Endometrium (tissue), 2 donors: Measurements from ENCODE around the gene PDZD2.
"Not testable (repeated sequence)": the region's sequence is repeated elsewhere in the genome, so short reads cannot be mapped to it uniquely, and the experiment has no call there.

Experiments
- FAIRE-seq: peaks from 2 replicates; lab custom pipeline; 2012; peaks lifted over from hg19 to GRCh38; lab: Jason Lieb, UNC
- donor health status: control.
- donor health status: control.

PDZD2 gene

DNA sequence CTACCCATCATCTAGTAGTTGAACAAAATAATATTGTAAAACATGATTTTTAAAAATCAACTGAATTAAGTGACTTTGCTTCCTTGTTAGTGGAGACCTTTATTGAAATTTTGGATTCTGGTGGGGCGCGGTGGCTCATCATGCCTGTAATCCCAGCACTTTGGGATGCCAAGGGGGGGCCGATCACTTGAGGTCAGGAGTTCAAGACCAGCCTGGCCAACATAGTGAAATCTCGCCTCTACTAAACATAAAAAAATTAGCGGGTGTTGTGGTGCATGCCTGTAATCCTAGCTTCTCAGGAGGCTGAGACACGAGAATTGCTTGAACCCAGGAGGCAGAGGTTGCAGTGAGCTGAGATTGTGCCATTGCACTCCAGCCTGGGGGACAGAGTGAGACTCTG is 439.9 kb downstream of the PDZD2 start:
- FAIRE-seq = not testable (repeated sequence)

DNA sequence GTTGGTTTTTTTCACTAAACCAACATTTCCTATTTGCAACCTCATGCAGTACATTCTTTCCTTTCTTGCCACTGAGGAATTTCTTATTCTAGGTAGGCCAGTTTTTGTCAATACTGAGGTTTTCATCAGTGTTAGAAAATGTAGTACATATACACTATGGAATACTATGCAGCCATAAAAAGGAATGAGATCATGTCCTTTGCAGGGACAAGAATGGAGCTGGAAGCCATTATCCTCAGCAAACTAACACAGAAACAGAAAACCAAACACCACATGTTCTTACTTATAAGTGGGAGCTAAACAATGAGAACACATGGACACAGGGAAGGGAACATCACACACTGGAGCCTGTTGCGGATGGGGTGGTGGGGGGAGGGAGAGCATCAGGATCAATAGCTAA is 441.6 kb downstream of the PDZD2 start:
- FAIRE-seq = not testable (repeated sequence)

DNA sequence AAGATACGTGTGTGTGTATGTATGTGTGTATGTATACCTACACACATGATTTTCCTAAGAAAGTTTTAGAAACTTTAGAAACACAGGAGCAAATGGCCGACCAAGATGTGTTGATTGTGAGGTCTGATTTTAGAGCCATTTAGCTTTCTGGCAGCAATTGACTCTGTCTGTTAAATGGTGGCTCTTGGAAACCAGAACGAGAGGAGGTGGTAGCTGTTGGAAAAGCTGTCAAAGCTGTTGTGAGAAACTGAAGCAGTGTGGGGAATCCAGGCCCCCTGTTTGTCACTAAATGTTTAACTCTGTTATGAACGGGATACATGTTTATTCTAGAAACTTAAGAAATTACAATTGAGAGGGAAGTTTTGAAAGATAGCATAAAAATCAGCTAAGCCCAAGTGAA is 443.8 kb downstream of the PDZD2 start:
- FAIRE-seq = no peak

DNA sequence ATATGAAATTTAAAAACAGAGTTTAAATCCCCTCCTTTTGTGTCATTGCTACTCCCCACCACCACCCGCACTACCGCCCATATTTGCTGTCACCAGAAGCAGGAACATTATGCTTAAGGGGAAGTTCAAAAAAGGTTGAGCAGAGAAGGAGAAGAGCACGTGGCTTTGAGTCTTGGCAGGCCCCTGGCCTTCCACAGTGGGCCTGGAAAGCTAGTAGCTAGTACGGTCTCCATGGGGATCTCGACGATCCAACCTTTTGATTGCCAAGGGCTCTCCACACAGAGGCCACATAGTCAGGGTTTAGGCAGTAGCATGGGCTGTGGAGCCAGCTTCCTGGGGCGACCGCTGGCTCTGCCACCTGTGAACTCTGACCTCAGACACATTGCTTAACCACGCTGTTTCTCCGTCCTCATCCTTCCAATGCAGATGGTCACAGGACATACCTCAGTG is 445.1 kb downstream of the PDZD2 start:
- FAIRE-seq = no peak

DNA sequence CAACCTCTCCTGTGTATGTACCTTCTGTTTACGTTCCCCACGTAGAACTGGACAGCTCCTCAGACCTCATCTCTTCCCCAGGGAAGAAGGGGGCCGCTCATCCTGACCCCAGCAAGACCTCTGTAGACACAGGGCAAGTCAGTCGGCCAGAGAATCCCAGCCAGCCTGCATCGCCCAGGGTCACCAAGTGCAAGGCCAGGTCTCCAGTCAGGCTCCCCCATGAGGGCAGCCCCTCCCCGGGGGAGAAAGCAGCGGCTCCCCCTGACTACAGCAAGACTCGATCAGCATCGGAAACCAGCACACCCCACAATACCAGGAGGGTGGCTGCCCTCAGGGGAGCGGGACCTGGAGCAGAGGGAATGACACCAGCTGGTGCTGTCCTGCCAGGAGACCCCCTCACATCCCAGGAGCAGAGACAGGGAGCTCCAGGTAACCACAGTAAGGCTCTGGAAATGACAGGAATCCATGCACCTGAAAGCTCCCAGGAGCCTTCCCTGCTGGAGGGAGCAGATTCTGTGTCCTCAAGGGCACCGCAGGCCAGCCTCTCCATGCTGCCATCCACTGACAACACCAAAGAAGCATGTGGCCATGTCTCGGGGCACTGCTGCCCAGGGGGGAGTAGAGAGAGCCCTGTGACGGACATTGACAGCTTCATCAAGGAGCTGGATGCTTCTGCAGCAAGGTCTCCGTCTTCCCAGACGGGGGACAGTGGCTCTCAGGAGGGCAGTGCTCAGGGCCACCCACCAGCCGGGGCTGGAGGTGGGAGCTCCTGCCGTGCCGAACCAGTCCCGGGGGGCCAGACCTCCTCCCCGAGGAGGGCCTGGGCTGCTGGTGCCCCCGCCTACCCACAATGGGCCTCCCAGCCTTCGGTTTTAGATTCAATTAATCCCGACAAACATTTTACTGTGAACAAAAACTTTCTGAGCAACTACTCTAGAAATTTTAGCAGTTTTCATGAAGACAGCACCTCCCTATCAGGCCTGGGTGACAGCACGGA is 448.5 kb downstream of the PDZD2 start:
- no peak for FAIRE-seq

DNA sequence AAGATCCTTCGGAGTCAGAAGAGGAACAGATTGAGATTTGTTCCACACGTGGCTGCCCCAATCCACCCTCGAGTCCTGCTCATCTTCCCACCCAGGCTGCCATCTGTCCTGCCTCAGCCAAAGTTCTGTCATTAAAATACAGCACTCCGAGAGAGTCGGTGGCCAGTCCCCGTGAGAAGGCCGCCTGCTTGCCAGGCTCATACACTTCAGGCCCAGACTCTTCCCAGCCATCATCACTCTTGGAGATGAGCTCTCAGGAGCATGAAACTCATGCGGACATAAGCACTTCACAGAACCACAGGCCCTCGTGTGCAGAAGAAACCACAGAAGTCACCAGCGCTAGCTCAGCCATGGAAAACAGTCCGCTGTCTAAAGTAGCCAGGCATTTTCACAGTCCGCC is 449.3 kb downstream of the PDZD2 start:
- no peak for FAIRE-seq

DNA sequence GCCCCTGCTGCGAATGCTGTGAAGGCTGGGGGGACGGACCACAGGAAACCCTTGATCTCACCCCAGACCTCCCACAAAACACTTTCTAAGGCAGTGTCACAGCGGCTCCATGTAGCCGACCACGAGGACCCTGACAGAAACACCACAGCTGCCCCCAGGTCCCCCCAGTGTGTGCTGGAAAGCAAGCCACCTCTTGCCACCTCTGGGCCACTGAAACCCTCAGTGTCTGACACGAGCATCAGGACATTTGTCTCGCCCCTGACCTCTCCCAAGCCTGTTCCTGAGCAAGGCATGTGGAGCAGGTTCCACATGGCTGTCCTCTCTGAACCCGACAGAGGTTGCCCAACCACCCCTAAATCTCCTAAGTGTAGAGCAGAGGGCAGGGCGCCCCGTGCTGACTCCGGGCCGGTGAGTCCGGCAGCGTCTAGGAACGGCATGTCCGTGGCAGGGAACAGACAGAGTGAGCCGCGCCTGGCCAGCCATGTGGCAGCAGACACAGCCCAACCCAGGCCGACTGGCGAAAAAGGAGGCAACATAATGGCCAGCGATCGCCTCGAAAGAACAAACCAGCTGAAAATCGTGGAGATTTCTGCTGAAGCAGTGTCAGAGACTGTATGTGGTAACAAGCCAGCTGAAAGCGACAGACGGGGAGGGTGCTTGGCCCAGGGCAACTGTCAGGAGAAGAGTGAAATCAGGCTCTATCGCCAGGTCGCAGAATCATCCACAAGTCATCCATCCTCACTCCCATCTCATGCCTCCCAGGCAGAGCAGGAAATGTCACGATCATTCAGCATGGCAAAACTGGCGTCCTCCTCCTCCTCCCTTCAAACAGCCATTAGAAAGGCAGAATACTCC is 450.4 kb downstream of the PDZD2 start:
- no peak for FAIRE-seq

DNA sequence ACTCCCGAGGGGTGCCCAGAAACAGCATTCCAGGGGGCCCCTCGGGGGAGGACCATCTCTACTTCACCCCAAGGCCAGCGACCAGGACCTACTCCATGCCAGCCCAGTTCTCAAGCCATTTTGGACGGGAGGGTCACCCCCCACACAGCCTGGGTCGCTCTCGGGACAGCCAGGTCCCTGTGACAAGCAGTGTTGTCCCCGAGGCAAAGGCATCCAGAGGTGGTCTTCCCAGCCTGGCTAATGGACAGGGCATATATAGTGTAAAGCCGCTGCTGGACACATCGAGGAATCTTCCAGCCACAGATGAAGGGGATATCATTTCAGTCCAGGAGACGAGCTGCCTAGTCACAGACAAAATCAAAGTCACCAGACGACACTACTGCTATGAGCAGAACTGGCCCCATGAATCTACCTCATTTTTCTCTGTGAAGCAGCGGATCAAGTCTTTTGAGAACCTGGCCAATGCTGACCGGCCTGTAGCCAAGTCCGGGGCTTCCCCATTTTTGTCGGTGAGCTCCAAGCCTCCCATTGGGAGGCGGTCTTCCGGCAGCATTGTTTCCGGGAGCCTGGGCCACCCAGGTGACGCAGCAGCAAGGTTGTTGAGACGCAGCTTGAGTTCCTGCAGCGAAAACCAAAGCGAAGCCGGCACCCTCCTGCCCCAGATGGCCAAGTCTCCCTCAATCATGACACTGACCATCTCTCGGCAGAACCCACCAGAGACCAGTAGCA is 451.3 kb downstream of the PDZD2 start:
- FAIRE-seq = no peak

DNA sequence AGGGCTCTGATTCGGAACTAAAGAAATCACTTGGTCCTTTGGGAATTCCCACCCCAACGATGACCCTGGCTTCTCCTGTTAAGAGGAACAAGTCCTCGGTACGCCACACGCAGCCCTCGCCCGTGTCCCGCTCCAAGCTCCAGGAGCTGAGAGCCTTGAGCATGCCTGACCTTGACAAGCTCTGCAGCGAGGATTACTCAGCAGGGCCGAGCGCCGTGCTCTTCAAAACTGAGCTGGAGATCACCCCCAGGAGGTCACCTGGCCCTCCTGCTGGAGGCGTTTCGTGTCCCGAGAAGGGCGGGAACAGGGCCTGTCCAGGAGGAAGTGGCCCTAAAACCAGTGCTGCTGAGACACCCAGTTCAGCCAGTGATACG is 451.8 kb downstream of the PDZD2 start:
- FAIRE-seq = no peak

DNA sequence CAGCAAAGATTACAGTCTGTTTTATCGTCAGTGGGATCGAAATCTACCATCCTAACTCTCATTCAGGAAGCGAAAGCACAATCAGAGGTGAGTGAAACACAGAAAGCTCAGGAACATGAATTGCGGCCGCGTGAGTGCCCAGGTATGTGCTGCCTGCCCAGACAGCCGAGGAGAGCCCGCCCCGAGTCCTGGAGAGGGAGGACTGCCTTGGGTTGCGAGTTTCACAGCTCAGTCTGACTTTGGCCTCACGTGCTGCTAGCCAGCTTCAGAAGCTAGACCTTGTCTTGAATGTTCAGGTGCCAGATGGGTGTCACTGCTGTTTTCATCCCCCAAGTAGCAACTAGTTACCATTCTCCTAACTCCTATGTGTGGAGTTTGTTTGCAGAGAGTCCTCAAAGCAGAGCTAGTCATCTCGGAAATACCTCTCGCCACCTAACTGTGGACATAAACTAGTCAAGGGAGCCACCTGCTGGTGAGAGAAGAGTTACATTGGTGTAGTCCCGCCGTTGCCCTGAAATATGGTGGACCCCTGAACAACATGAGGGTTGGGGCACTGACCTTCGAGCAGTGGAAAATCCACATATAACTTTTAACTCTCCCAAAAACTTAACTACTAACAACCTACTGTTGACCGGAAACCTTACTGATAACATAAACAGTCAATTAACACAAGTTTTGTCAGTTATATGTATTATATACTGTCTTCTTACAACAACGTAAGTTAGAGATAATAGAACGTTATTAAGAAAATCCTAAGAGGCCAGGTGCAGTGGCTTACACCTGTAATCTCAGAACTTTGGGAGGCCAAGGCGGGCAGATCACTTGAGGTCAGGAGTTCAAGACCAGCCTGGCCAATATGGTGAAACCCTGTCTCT is 454.2 kb downstream of the PDZD2 start:
- FAIRE-seq = no peak

DNA sequence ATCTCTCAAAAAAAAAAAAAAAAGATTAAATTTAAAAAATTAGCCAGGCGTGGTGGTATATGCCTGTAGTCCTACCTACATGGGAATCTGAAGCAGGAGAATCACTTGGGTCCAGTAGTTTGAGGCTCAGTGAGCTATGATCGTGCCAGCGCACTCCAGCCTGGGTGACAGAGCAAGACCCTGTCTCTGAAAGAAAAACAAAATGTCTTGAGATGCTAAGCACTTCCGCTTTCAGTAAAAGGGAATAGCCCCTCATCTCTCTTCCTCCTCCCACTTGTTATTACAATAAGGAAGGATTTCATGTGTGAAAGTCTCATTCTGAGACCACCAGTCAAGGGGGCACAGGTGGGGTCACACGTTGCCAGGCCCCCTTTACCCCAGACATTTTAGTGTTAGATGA is 455.8 kb downstream of the PDZD2 start:
- FAIRE-seq = no peak

DNA sequence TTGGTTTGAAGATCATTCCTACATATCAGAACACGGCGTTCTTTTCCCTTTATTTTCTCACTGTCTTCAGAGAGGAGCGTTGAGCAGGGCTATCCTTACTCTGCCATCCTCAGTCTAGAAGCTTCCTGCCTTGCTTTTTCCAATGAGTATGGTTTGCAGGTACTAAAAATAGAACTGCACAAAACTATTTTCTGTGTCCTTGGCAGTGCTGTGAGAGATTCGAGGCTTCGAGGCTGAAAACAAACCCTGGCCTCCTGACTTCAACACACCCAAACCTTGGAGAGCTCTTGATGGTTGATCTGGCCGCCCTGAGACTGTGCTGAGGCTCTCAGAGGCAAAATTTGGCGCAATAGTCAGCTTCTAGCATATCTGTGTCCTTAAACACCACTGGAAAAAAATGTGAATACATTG is 456.3 kb downstream of the PDZD2 start:
- no peak for FAIRE-seq

DNA sequence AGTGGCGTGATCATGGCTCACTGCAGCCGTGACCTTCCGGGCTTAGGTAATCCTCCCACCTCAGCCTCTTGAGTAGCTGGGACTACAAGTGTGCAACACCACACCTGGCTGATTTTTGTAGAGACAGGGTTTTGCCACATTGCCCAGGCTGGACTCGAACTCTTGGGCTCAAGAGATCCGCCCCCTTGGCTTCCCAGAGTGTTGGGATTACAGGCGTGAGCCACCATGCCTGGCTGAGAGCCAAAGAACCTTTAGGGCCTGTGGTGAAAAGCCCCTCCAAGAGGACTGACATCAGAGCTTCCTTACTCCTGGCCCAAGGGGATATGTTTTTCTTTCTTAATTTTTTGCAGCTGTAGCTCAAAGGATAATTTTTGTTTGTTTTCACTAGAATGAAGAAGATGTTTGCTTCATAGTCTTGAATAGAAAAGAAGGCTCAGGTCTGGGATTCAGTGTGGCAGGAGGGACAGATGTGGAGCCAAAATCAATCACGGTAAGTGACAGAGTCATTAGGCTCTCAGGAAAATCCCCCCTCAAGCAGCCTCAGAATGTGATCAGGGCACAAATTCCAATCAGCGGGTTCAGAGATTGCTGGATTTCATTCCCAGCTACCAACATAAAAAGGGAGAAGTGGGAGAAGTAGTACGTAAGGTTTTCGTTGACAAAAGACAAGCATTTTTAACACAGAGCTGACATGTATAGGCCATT is 458.1 kb downstream of the PDZD2 start:
- no peak for FAIRE-seq

DNA sequence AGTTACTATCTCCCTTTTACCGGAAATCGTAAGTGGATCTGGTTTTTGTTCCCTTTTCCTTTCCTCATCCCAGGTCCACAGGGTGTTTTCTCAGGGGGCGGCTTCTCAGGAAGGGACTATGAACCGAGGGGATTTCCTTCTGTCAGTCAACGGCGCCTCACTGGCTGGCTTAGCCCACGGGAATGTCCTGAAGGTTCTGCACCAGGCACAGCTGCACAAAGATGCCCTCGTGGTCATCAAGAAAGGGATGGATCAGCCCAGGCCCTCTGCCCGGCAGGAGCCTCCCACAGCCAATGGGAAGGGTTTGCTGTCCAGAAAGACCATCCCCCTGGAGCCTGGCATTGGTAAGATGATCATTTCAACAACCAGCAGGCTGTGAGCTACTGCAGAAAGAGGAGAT is 459.4 kb downstream of the PDZD2 start:
- FAIRE-seq = no peak

DNA sequence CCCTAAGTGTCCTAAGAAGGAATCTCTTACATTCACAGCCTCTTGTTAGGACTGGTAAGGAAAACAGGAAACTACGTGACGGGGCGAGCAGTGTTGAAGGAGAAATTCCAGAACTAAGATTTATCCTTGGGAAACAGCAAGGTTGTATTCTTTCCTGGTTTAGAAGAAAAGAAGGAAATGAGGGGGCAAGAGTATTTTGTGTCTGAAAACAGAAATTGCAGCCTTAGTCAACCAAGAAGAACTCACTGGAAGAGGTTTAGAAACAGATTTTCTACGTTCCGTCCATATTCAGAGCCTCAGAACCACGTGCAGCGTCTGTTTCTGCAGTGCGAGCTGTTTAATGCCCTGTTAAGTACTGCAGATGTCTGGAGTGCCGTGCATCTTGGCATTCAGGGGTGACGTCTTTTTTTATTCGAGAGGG is 460.0 kb downstream of the PDZD2 start:
- FAIRE-seq = no peak

DNA sequence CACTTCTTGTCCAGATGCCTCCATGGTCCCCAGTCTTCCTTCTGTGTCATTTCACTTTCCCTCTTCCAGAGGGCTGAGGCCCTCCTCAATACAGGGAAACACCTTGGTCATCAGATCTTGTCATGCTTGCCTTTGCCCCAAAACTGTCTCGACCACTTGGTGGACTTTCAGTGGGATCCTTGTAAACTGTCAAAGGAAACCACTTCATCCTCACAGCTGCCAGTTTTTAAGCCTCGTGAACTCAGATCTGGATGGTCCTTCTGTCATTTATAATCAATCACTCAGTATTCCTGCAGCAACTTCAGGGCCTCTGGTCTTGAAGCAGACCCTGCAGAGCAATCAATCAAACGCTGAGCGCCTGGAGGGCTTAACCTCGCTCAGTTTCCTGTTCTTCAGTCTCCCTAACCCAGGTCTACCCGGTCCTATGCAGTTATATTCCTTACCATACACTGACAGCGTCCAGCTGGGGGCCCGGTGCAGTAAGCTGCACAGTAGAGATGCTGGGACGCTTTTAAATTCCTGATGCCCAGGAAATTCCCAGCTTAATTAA is 460.6 kb downstream of the PDZD2 start:
- FAIRE-seq = no peak

DNA sequence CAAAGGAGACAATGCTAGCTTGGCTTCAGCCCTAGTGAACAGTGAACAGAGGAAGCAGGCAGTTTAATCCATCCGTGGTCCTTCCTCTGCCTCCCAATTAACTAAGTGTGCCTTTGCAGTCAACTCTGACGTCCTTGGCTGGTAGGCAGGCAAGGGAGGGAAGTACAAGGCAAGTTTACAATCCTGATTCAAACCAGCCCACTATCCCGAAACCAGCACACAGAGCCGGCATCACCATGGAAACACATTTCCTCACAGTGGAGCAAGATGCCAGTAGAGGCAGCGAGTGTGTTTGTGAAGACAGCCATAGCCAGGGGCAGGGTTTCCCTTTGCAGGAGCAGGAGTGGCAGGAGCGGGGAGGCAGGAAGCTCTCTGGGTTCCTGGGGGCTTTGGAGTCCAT is 461.3 kb downstream of the PDZD2 start:
- no peak for FAIRE-seq

DNA sequence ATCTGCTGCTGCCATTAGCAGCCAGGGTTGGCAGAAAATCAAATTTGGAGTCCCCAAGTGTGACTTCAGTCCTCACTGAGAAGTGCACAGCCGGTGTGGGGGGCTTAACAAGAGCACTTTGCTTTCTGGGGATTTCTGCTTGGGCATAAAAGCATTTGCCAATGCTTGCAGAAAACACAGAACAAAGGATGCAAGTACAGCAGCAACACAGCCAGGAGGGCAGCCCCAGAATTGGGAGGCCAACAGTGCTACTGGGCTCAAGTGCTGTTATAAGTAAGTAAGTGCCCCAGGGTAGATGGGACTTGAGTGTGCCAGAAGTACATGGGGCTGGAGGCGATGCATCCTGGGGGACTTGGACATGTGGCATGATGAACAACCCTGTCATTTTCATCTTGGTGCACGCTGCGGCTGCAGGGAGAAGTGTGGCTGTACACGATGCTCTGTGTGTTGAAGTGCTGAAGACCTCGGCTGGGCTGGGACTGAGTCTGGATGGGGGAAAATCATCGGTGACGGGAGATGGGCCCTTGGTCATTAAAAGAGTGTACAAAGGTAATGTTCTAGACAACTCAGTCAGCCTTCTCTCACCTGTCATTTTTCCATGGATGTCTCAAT is 461.9 kb downstream of the PDZD2 start:
- no peak for FAIRE-seq

DNA sequence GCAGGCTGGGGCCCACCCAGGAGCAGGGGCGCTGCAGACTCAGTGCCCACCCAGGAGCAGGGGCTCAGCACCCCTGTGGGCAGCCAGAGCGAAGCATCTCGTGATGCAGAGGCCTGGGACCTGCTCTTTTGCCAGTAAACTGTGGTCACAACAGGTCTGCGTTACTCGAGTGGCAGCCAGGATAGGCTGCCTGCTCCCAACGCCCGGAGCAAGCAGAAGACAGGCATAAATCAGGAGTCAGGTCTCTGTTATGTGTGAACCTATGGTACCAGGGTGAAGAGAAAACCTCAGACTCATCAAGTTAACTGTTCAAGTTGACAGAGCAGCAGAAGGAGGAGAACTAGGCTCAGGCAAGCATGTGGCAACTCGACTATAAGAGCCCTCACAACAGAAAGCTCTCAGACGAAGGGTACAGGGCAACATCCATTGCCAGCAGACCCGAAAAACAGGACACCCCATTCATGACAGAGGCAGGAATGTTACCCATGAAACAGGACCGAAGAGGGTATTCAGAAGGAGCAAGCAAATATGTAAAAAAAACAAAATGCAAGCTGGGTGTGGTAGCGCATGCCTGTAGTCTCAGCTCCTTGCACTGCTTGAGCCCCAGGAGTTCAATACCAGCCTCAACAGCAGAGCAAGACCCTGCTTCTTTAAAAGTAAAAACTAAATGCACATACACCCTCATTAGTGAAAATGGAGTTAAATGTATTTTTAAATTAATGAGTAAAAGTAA is 463.5 kb downstream of the PDZD2 start:
- no peak for FAIRE-seq
